ENCODE measurements around the gene ZNF383.

ZNF383 gene

DNA sequence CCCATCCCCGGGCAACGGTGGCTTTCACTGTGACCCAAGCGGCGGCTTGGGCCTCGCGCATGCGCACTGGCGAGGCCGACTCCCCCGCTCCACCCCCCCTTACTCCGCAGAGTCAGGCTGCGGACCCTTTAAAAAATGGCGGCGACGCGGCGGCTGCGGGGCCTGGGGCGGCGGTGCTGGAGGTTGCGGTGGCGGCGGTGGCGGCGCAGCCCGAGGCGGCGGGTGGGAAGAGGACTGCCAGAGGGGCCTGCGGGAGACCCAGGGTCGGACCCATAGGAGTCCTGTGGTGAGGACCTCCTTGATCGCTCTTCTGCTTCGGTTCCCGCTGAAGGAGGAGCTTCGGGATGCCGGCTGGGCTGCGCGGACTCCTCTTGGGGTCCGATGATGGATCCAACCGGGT lies 76.2 kb downstream of the ZNF383 start:
- peak in 1 of 5 experiments; percentile 48 for DNase-seq
